SK-N-MC (cell line): Measurements from ENCODE around the gene ULK4.

Experiments
- DNase-seq: peaks from one replicate; pipeline ENCODE4 v3.0.0-alpha.2; 2011; ENCODE audit warnings: low read depth, low spot score
- H3K27ac ChIP-seq: fragments of 200-600 bp; sonication (generic); 2 replicates; pipeline ENCODE4 v1.5.1; 2016; ENCODE audit warnings: mixed run types
- H3K36me3 ChIP-seq: fragments of 200-600 bp; sonication (generic); 2 replicates; pipeline ENCODE4 v1.6.1; 2017; ENCODE audit warnings: antibody characterized with exemption, low read length, mixed read lengths; ENCODE audit not compliant: insufficient read depth
- H3K4me3 ChIP-seq: fragments of 200-600 bp; sonication (generic); 2 replicates; pipeline ENCODE4 v1.5.1; 2016
- H3K9ac ChIP-seq: fragments of 200-600 bp; sonication (generic); 2 replicates; pipeline ENCODE4 v1.8.0; 2017; ENCODE audit warnings: mixed run types, mixed read lengths; ENCODE audit not compliant: insufficient read length
- H3K9me3 ChIP-seq: fragments of 200-600 bp; sonication (generic); 2 replicates; pipeline ENCODE4 v1.6.1; 2017; ENCODE audit warnings: low read depth, mild to moderate bottlenecking, antibody characterized with exemption, low read length, moderate library complexity, mixed read lengths
- EZH2 ChIP-seq: fragments of 200-600 bp; sonication (generic); IDR thresholded peaks from one replicate; pipeline ENCODE4 v1.6.1; 2017; ENCODE audit warnings: antibody characterized with exemption
- FOXP2 ChIP-seq: optimal IDR thresholded peaks from 2 replicates; pipeline ENCODE3; 2011; ENCODE audit warnings: mild to moderate bottlenecking, moderate library complexity; ENCODE audit not compliant: insufficient read depth; ENCODE audit errors: extremely low read length, control extremely low read depth
- POLR2AphosphoS5 ChIP-seq: IDR thresholded peaks from 2 replicates; pipeline ENCODE4 v1.6.1; 2012; ENCODE audit warnings: mild to moderate bottlenecking, low read depth, low read length, borderline replicate concordance

ULK4 gene

GRCh38 chr3:41304593-41304992 lies 657.3 kb downstream of the ULK4 start:
- no peak overlapping the region for H3K9ac ChIP-seq
- no peaks in the 10 kb centered on the region for H3K36me3 ChIP-seq
- no peak overlapping the region for H3K27ac ChIP-seq
- TF ChIP-seq FOXP2 (no peak), EZH2 (no peak), POLR2AphosphoS5 (no peak)
- H3K4me3 ChIP-seq, result no peak overlapping the region
- H3K9me3 ChIP-seq, result no peaks in the 10 kb centered on the region
- DNase-seq, result no peak

DNA sequence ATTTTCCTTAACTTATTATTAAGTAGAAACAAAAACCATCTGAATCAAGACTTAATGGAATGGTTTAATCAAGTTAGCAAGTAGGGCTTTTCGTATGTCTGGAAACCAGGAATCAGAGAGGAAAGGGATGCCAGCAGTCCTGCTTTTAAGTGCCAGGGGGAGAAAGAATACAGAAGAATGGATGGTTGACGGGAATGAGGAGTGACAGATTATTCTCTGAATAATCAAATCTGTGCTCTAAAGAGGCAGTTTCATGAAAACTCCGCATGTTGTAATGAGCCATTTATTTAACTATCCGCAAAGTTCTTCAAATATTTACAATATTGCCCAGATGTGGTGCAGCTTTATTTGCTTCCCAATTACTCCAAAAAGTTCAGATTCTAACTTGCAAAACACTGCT lies 659.6 kb downstream of the ULK4 start:
- TF ChIP-seq FOXP2 (no peak), EZH2 (no peak), POLR2AphosphoS5 (no peak)
- no peak for DNase-seq
- Histone ChIP-seq H3K9me3 (no peaks in the 10 kb centered on the region), H3K27ac (no peak overlapping the region), H3K4me3 (no peak overlapping the region), H3K36me3 (no peaks in the 10 kb centered on the region), H3K9ac (no peak overlapping the region)

GRCh38 chr3:41301548-41301947 lies 660.4 kb downstream of the ULK4 start:
- H3K36me3 ChIP-seq, result no peaks in the 10 kb centered on the region
- DNase-seq, result no peak
- TF ChIP-seq POLR2AphosphoS5 (no peak), EZH2 (no peak), FOXP2 (no peak)
- no peak overlapping the region for H3K4me3 ChIP-seq
- no peak overlapping the region for H3K9ac ChIP-seq
- no peaks in the 10 kb centered on the region for H3K9me3 ChIP-seq
- H3K27ac ChIP-seq, result no peak overlapping the region

DNA sequence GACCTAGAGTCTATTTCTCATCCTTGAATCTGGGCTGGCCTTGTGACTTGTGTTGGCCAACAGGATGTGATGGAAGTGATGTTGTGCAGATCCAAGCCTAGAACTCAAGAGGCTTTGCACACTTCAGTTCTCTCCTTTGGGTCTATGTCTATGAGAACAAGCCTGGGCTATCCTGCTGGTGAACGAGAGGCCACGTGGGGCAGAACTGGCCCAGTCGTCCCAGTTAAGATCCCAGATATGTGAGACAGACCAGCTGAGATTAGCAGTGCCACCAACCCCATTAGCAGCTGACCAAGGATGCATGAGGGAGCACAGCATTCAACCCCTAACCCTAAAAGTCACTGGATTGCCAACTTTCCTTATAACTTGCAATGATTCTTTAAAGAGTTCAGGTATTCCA lies 662.9 kb downstream of the ULK4 start:
- no peak overlapping the region for H3K9ac ChIP-seq
- no peak for TF ChIP-seq EZH2
- no peak for TF ChIP-seq POLR2AphosphoS5
- no peak for TF ChIP-seq FOXP2
- no peaks in the 10 kb centered on the region for H3K36me3 ChIP-seq
- H3K27ac ChIP-seq, result no peak overlapping the region
- no peak for DNase-seq
- H3K4me3 ChIP-seq, result no peak overlapping the region
- H3K9me3 ChIP-seq, result no peaks in the 10 kb centered on the region

DNA sequence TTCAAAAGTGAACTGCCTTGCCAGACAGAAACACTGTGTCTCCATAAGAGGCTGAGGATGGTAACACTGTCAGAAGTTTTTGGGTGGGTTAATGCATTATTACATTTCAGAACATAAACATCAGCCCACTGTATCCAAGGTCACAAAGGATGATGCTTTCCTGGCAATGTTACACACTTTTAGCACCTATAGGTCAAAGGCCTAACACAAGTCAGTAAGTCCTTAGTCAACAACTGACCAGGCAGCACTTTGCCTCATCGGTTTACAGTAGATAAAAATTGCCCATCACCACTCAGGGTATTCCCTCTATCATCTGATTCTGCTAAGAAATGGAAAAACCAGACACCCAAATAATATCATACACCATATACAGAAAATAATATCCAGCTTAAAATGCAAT lies 664.2 kb downstream of the ULK4 start:
- H3K9me3 ChIP-seq, result no peaks in the 10 kb centered on the region
- DNase-seq, result no peak
- H3K27ac ChIP-seq, result no peak overlapping the region
- H3K36me3 ChIP-seq, result no peaks in the 10 kb centered on the region
- H3K9ac ChIP-seq, result no peak overlapping the region
- TF ChIP-seq POLR2AphosphoS5 (no peak), FOXP2 (no peak), EZH2 (no peak)
- no peak overlapping the region for H3K4me3 ChIP-seq

DNA sequence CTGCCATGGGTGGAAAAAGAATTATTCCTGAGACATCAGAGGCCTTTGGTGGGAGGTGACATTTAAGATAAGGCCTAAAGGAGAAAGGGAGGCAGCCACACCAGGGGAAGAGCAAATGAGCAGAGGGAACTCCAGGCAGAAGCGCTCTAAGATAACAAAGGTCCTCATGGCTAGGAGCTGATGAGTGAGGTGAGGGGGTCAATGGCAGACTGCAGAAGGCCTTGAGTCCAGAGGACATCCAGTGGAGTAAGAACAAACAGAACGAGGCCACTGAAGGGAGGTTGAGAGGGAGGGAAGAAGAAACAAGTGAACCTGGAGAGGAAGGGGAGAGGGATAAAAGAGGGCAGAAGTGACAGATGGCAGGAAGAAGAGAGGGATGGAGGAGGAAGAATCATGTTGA lies 665.3 kb downstream of the ULK4 start:
- H3K9me3 ChIP-seq, result no peaks in the 10 kb centered on the region

DNA sequence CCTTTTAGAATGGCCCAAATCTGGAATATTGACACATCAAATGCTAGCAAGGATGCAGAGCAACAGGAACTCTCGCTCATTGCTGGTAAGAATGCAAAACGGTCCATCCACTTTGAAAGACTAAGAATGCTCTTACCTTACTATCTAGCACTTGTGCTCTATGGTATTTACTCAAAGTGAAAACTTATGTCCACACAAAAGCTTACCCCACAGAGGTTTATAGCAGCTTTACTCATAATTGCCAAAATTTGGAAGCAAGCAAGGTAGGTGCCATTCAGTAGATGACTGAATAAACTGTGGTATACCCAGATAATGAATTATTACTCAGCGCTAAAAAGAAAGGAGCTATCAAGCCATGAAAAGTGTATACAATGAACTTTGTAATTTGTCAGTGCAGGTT lies 666.2 kb downstream of the ULK4 start:
- H3K9me3 ChIP-seq, result no peaks in the 10 kb centered on the region
- no peak overlapping the region for H3K4me3 ChIP-seq
- no peak for DNase-seq
- no peak overlapping the region for H3K9ac ChIP-seq
- no peak overlapping the region for H3K27ac ChIP-seq
- no peak for TF ChIP-seq FOXP2
- no peak for TF ChIP-seq EZH2
- no peak for TF ChIP-seq POLR2AphosphoS5
- H3K36me3 ChIP-seq, result no peaks in the 10 kb centered on the region

More for the DNA sequence above, 665.3 kb downstream of the ULK4 start:
- Histone ChIP-seq H3K9ac (no peak overlapping the region), H3K4me3 (no peak overlapping the region), H3K27ac (no peak overlapping the region), H3K36me3 (no peaks in the 10 kb centered on the region)
- no peak for TF ChIP-seq POLR2AphosphoS5
- DNase-seq, result no peak

GRCh38 chr3:41293169-41293681 lies 668.7 kb downstream of the ULK4 start:
- Histone ChIP-seq H3K36me3 (no peaks in the 10 kb centered on the region), H3K4me3 (no peak overlapping the region), H3K9ac (no peak overlapping the region), H3K9me3 (no peaks in the 10 kb centered on the region), H3K27ac (no peak overlapping the region)
- DNase-seq, result no peak
- no peak for TF ChIP-seq EZH2
- TF ChIP-seq POLR2AphosphoS5, result no peak
- no peak for TF ChIP-seq FOXP2

GRCh38 chr3:41290736-41291135 lies 671.2 kb downstream of the ULK4 start:
- DNase-seq, result no peak
- Histone ChIP-seq H3K9ac (no peak overlapping the region), H3K9me3 (no peaks in the 10 kb centered on the region), H3K36me3 (no peaks in the 10 kb centered on the region), H3K27ac (no peak overlapping the region), H3K4me3 (no peak overlapping the region)
- no peak for TF ChIP-seq FOXP2
- TF ChIP-seq POLR2AphosphoS5, result no peak
- TF ChIP-seq EZH2, result no peak

DNA sequence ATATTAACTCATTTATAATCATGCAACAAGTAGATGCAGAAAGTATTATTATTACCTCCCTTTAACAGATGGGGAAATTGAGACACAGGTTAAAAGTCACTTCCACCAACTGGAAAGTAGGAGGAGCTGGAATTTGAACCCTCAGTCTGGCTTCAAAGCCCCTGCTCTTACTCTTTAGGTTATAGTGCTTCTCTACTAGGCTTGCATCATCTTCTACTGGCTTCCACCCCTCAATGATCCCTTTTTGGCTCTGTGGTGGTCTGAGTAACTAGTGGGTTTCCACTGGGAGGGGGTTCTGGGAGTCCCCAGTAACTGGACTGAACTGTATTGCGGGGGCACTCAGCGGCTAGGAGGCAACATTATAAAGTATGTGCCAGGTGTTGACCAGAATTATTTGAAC lies 671.6 kb downstream of the ULK4 start:
- TF ChIP-seq FOXP2, result no peak
- no peak for TF ChIP-seq EZH2
- TF ChIP-seq POLR2AphosphoS5, result no peak
- H3K9ac ChIP-seq, result no peak overlapping the region
- no peak overlapping the region for H3K4me3 ChIP-seq
- no peaks in the 10 kb centered on the region for H3K9me3 ChIP-seq
- no peaks in the 10 kb centered on the region for H3K36me3 ChIP-seq
- no peak overlapping the region for H3K27ac ChIP-seq
- DNase-seq, result no peak
